Measurements from ENCODE around the gene TNPO1. TPM values are rescaled to one million over a fixed set of nuclear protein-coding genes. Genes with fewer than 3 reads are reported as not detected.

The TNPO1 gene
- total and polyA plus RNA-seq, 12 donors = 4.7 to 228 (median 82.5) TPM

DNA sequence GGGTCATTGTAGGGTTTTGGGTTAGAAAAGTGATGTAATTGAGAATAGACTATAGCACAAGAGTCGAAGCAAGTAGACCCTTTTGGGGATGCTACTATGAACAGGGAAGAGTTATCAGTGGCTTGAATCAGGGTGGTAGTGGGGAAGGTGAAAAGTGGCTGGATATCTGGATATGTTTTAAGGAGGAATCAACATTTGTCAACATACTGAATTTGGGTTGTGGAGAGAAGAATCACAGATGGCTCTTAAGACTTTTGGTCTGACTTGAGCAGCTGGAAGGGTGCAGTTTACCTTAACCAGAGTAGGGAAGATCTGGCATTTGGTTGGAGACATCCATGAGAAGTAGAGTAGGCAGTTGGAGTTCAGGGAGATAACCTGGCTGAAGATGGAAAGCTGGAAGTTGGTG lies 100.9 kb downstream of the TNPO1 start:
- Histone ChIP-seq H3K27me3 (no peaks in the 10 kb centered on the region), H3K4me1 (replicated peaks in 1 of 2) (no peaks in the 10 kb centered on the region), H3K27ac (no peak overlapping the region), H3K9me3 (replicated peaks in 1 of 3) (no peaks in the 10 kb centered on the region), H3K36me3 (replicated peaks in 1 of 2) (no peaks in the 10 kb centered on the region), H3K4me3 (no peak overlapping the region)
- 92 to 100% (median 94%) methylated on average over 1 of the region's 1 CpG for WGBS, 4 donors
- no peak for DNase-seq
- TF ChIP-seq POLR2A (IDR thresholded peaks at IDR 0.05) = no peak
- TF ChIP-seq, protein P1, sequence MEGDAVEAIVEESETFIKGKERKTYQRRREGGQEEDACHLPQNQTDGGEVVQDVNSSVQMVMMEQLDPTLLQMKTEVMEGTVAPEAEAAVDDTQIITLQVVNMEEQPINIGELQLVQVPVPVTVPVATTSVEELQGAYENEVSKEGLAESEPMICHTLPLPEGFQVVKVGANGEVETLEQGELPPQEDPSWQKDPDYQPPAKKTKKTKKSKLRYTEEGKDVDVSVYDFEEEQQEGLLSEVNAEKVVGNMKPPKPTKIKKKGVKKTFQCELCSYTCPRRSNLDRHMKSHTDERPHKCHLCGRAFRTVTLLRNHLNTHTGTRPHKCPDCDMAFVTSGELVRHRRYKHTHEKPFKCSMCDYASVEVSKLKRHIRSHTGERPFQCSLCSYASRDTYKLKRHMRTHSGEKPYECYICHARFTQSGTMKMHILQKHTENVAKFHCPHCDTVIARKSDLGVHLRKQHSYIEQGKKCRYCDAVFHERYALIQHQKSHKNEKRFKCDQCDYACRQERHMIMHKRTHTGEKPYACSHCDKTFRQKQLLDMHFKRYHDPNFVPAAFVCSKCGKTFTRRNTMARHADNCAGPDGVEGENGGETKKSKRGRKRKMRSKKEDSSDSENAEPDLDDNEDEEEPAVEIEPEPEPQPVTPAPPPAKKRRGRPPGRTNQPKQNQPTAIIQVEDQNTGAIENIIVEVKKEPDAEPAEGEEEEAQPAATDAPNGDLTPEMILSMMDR (IDR thresholded peaks at IDR 0.05) = no peak
- intact Hi-C loops (cut with DNase I) = no loop called here

- Histone ChIP-seq H3K27me3 (no peaks in the 10 kb centered on the region), H3K36me3 (replicated peaks in 1 of 2) (no peaks in the 10 kb centered on the region), H3K4me1 (replicated peaks in 1 of 2) (no peaks in the 10 kb centered on the region), H3K27ac (no peak overlapping the region), H3K4me3 (no peak overlapping the region), H3K9me3 (replicated peaks in 1 of 3) (no peaks in the 10 kb centered on the region)
- DNase-seq = no peak
- TF ChIP-seq, protein P1 (IDR thresholded peaks at IDR 0.05) = peak in 4 of 6 experiments; percentile 12 to 28 (median 22)
- TF ChIP-seq POLR2A (IDR thresholded peaks at IDR 0.05) = no peak
- intact Hi-C loops (cut with DNase I) = no loop called here
- WGBS, 4 donors = 14 to 26% (median 23%) methylated on average over 4 of the region's 4 CpGs
Observed at GRCh38 chr5:72920690-72921502, 104.4 kb downstream of the TNPO1 start.

GRCh38 chr5:72921886-72922285 lies 105.4 kb downstream of the TNPO1 start:
- Histone ChIP-seq H3K36me3 (replicated peaks in 1 of 2) (no peaks in the 10 kb centered on the region), H3K9me3 (replicated peaks in 1 of 3) (no peaks in the 10 kb centered on the region), H3K27ac (no peak overlapping the region), H3K4me1 (replicated peaks in 1 of 2) (no peaks in the 10 kb centered on the region), H3K4me3 (no peak overlapping the region), H3K27me3 (no peaks in the 10 kb centered on the region)
- DNase-seq = no peak
- intact Hi-C loops (cut with DNase I) = no loop called here
- no peak for TF ChIP-seq POLR2A (IDR thresholded peaks at IDR 0.05)
- TF ChIP-seq, protein P1 (IDR thresholded peaks at IDR 0.05) = no peak
- 80 to 85% (median 84%) methylated on average over 2 of the region's 2 CpGs for WGBS, 4 donors

DNA sequence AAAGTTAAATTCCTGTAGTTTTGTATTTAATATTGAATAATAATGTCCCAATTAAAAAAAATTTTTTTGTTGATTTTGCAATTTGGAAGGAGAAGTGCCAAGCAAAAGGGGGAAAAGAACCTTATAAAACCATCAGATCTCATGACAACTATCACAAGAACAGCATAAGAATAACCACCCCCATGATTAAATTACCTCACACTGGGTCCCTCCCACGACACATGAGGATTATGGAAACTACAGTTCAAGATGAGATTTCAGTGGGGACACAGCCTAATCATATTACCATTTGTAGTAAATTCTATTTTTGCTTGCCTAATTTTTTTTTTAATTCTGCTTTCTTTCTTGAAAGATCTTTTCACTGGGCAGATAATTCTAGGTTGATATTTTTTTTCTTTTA lies 106.0 kb downstream of the TNPO1 start:
- DNase-seq = peak in 1 of 7 donors; percentile 8
- H3K9me3 ChIP-seq (replicated peaks in 1 of 3) = no peaks in the 10 kb centered on the region
- intact Hi-C loops (cut with DNase I) = no loop called here
- H3K4me3 ChIP-seq = no peak overlapping the region
- WGBS, 4 donors = 71 to 75% (median 75%) methylated on average over 1 of the region's 1 CpG
- TF ChIP-seq, protein P1 (IDR thresholded peaks at IDR 0.05) = no peak
- TF ChIP-seq POLR2A (IDR thresholded peaks at IDR 0.05) = no peak
- no peak overlapping the region for H3K27ac ChIP-seq
- H3K36me3 ChIP-seq (replicated peaks in 1 of 2) = no peaks in the 10 kb centered on the region
- H3K27me3 ChIP-seq = no peaks in the 10 kb centered on the region
- no peaks in the 10 kb centered on the region for H3K4me1 ChIP-seq (replicated peaks in 1 of 2)

All from adrenal gland (tissue), 12 donors.